Osteoblast (primary cell): ENCODE results near the gene CD99L2. TPM values are rescaled to one million over a fixed set of nuclear protein-coding genes. Genes with fewer than 3 reads are reported as not detected.

Source experiments
- DNase-seq: peaks from one replicate; pipeline ENCODE4 v3.0.0; 2011; ENCODE audit warnings: low spot score, mixed read lengths; ENCODE audit not compliant: insufficient read length; ENCODE audit errors: missing footprints
- H2AFZ ChIP-seq: 2 replicates; pipeline ENCODE4 v1.6.0; 2011; ENCODE audit warnings: mild to moderate bottlenecking, low read length
- H3K27ac ChIP-seq: 2 replicates; pipeline ENCODE4 v1.5.1; 2011; ENCODE audit warnings: mild to moderate bottlenecking, low read depth, low read length, moderate library complexity
- H3K27me3 ChIP-seq: 2 replicates; pipeline ENCODE4 v1.6.0; 2012; ENCODE audit warnings: mild to moderate bottlenecking, control low read depth, inconsistent platforms, low read length, moderate library complexity; ENCODE audit not compliant: insufficient read depth
- H3K36me3 ChIP-seq: 2 replicates; pipeline ENCODE4 v1.5.1; 2011; ENCODE audit warnings: mild to moderate bottlenecking, low read length, control low read depth, moderate library complexity; ENCODE audit not compliant: insufficient read depth
- H3K4me1 ChIP-seq: 2 replicates; pipeline ENCODE4 v1.5.1; 2011; ENCODE audit warnings: mild to moderate bottlenecking, low read length, control low read depth, moderate library complexity; ENCODE audit not compliant: insufficient read depth
- H3K4me2 ChIP-seq: 2 replicates; pipeline ENCODE4 v1.6.0; 2011; ENCODE audit warnings: mild to moderate bottlenecking, low read length; ENCODE audit not compliant: insufficient read depth
- H3K4me3 ChIP-seq: fragments of 200-600 bp; sonication (generic); 3 replicates; pipeline ENCODE4 v1.5.1; 2012; ENCODE audit warnings: mild to moderate bottlenecking, low read length, inconsistent platforms; ENCODE audit not compliant: insufficient read depth
- H3K79me2 ChIP-seq: 2 replicates; pipeline ENCODE4 v1.6.0; 2012; ENCODE audit warnings: mild to moderate bottlenecking, low read length, control low read depth, inconsistent platforms; ENCODE audit not compliant: insufficient read depth
- H3K9me3 ChIP-seq: 2 replicates; pipeline ENCODE4 v1.5.1; 2011; ENCODE audit warnings: low read depth, low read length, control low read depth
- H4K20me1 ChIP-seq: 2 replicates; pipeline ENCODE4 v1.6.0; 2012; ENCODE audit warnings: mild to moderate bottlenecking, low read length, control low read depth; ENCODE audit not compliant: insufficient read depth
- total RNA-seq: library from RNA; depleted of rRNA; stranded (reverse); fragments of >200 nt; gene quantifications from 2 replicates; pipeline ENCODE4 v1.2.3, GENCODE V29; 2012
- TF ChIP-seq, protein P1 (sequence below): IDR thresholded peaks from 2 replicates; pipeline ENCODE4 v1.5.1; 2011; ENCODE audit warnings: mild to moderate bottlenecking, low read depth, low read length, moderate library complexity; ENCODE audit errors: extremely low read depth

Gene CD99L2
- total RNA-seq, 1 donor: 85.0 TPM

DNA sequence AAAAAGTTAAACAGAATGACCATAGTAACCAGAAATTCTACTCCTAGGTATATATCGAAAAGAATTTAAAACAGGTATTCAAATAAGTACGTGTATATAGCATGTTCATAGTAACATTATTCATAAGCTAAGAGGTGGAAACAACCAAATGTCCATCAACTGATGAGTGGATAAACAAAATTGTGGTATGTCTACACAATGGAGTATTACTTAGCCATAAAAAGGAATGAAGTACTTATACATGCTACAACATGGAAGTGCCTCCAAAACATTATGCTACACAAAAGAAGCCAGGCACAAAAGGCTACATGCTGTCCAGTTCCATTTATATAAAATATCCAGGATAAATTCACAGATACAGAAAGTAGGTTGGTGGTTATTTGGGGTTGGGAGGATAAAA is 76.5 kb downstream of the CD99L2 start:
- TF ChIP-seq, protein P1, sequence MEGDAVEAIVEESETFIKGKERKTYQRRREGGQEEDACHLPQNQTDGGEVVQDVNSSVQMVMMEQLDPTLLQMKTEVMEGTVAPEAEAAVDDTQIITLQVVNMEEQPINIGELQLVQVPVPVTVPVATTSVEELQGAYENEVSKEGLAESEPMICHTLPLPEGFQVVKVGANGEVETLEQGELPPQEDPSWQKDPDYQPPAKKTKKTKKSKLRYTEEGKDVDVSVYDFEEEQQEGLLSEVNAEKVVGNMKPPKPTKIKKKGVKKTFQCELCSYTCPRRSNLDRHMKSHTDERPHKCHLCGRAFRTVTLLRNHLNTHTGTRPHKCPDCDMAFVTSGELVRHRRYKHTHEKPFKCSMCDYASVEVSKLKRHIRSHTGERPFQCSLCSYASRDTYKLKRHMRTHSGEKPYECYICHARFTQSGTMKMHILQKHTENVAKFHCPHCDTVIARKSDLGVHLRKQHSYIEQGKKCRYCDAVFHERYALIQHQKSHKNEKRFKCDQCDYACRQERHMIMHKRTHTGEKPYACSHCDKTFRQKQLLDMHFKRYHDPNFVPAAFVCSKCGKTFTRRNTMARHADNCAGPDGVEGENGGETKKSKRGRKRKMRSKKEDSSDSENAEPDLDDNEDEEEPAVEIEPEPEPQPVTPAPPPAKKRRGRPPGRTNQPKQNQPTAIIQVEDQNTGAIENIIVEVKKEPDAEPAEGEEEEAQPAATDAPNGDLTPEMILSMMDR: no peak
- DNase-seq: no peak
- Histone ChIP-seq H3K4me2 (no peak overlapping the region), H3K27ac (no peak overlapping the region), H2AFZ (no peak overlapping the region), H3K79me2 (no peaks in the 10 kb centered on the region), H4K20me1 (no peaks in the 10 kb centered on the region), H3K27me3 (no peaks in the 10 kb centered on the region), H3K4me1 (no peaks in the 10 kb centered on the region), H3K4me3 (no peak overlapping the region), H3K9me3 (no peaks in the 10 kb centered on the region), H3K36me3 (no peaks in the 10 kb centered on the region)

DNA sequence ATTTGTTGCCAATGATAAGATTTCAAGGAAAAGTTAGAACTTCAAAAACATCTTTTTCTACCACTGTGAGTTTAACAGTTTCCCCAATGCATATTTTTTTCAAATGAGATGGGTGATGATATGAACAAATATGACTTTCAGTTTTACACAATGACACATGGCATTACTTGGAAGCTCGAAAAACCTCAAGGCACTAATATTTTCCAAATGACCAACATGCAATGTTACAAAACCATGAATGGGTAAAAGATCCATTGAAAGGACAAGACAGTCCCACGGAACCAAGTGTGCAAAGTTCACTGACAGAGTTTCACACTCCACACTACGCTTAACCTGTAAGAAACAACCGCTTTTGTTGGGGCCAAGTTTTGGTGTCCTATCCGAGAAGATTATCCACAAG is 84.5 kb downstream of the CD99L2 start:
- H3K27ac ChIP-seq: peak overlapping the region; percentile 26
- H3K9me3 ChIP-seq: no peaks in the 10 kb centered on the region

DNA sequence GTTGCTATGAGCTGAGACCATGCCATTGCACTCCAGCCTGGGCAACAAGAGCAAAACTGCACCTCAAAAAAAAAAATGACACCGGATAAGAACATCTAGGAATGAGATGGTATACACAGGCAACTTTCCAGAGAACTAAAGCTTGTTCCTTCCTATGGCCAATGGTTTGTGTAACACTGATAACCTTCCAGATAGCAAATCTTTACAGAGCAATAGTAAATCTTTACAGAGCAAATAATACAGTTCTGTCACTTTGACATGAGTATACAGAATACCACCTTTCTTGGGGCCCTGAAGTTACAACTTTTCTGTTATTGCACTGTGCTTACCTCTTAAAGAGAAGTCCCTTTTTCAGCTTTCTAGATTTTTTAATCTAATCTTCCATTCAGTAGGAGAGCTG is 91.6 kb downstream of the CD99L2 start:
- no peak for DNase-seq
- Histone ChIP-seq H4K20me1 (no peaks in the 10 kb centered on the region), H3K27ac (no peak overlapping the region), H3K4me1 (no peaks in the 10 kb centered on the region), H3K4me2 (no peak overlapping the region), H3K4me3 (no peak overlapping the region), H3K9me3 (no peaks in the 10 kb centered on the region), H3K36me3 (no peaks in the 10 kb centered on the region), H2AFZ (no peak overlapping the region), H3K27me3 (no peaks in the 10 kb centered on the region), H3K79me2 (no peaks in the 10 kb centered on the region)
- TF ChIP-seq, protein P1: no peak

More for the DNA sequence above, 84.5 kb downstream of the CD99L2 start:
- Histone ChIP-seq H3K4me1 (no peaks in the 10 kb centered on the region), H3K36me3 (no peaks in the 10 kb centered on the region), H3K79me2 (no peaks in the 10 kb centered on the region), H2AFZ (no peak overlapping the region), H4K20me1 (no peaks in the 10 kb centered on the region), H3K4me3 (no peak overlapping the region), H3K27me3 (no peaks in the 10 kb centered on the region), H3K4me2 (peak overlapping the region; percentile 2)
- TF ChIP-seq, protein P1: no peak
- DNase-seq: no peak

DNA sequence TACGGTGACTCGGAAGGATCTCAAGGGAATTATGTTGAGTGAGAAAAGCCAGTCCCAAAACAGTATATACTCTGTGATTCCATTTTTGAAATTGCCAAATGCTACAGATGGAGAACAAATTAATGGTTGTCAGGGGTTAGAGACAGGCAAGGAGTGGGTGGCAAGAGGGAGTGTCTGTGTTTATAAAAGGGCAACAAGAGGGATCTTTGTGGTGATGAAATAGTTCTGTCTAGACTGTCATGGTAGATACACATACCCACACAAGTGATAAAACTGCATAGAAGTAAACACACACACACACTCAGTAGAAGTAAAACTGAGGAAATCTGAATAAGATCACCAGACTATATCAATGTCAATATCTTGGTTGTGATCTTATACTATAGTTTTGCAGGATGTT is 92.7 kb downstream of the CD99L2 start:
- TF ChIP-seq, protein P1: no peak
- Histone ChIP-seq H4K20me1 (no peaks in the 10 kb centered on the region), H3K4me3 (no peak overlapping the region), H3K9me3 (no peaks in the 10 kb centered on the region), H3K4me2 (no peak overlapping the region), H2AFZ (no peak overlapping the region), H3K36me3 (no peaks in the 10 kb centered on the region), H3K4me1 (no peaks in the 10 kb centered on the region), H3K27me3 (no peaks in the 10 kb centered on the region), H3K27ac (no peak overlapping the region), H3K79me2 (no peaks in the 10 kb centered on the region)
- no peak for DNase-seq
